HS-5 (cell line): ENCODE measurements around the gene KIF7.
"Not testable (repeated sequence)": the region's sequence is repeated elsewhere in the genome, so short reads cannot be mapped to it uniquely, and the experiment has no call there.

Source experiments
- DNase-seq: peaks from one replicate; pipeline ENCODE4 v3.0.0-alpha.2; 2012; ENCODE audit warnings: low read depth

Gene KIF7, protein sequence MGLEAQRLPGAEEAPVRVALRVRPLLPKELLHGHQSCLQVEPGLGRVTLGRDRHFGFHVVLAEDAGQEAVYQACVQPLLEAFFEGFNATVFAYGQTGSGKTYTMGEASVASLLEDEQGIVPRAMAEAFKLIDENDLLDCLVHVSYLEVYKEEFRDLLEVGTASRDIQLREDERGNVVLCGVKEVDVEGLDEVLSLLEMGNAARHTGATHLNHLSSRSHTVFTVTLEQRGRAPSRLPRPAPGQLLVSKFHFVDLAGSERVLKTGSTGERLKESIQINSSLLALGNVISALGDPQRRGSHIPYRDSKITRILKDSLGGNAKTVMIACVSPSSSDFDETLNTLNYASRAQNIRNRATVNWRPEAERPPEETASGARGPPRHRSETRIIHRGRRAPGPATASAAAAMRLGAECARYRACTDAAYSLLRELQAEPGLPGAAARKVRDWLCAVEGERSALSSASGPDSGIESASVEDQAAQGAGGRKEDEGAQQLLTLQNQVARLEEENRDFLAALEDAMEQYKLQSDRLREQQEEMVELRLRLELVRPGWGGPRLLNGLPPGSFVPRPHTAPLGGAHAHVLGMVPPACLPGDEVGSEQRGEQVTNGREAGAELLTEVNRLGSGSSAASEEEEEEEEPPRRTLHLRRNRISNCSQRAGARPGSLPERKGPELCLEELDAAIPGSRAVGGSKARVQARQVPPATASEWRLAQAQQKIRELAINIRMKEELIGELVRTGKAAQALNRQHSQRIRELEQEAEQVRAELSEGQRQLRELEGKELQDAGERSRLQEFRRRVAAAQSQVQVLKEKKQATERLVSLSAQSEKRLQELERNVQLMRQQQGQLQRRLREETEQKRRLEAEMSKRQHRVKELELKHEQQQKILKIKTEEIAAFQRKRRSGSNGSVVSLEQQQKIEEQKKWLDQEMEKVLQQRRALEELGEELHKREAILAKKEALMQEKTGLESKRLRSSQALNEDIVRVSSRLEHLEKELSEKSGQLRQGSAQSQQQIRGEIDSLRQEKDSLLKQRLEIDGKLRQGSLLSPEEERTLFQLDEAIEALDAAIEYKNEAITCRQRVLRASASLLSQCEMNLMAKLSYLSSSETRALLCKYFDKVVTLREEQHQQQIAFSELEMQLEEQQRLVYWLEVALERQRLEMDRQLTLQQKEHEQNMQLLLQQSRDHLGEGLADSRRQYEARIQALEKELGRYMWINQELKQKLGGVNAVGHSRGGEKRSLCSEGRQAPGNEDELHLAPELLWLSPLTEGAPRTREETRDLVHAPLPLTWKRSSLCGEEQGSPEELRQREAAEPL (N-terminal part only)

DNA sequence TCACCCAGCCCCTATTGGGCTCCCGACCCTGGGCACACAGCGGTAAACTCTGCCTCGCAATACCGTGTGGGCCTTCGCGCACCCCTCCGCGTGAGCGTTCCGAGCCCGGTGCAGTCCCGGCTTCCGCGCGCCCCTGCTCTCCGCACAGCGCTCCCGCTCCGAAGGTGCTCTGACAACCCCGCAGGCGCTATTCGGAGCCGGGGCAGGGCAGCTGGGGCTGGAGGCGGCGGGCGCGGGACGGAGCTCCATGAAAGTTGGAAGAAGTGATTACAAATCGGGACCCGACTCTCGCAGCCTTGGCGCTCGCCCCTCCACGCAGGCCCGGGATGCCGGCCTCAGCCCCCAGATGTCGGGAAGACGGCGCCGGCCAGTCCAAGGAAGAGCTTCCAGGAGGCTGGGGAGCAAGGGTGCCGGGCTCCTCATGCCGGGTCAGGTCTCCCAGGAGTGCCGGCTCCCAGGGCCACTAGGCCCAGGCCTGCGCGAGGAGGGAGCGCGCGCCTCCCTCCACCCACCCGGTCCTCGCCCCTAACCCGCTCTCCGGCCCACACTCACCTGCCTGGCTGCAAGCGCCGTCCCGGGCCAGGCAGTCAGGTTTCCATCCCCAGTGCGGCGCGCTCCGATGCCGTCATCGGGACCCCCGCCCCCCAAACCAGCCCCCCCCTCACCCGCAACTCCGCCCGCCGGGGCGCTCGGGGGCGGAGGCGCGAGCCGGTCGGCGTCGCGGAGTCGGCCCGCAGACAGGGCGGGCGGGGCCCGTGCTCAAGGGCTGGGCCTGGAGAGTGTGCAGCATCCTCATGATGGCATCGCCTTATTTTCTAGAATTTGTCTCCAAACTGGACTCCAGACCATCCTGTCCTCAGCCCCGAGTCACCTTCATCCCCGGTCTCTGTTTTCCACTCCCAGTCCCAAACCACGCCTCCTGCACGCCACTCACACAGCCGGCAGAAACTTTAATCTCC is at the start of gene KIF7:
Gene KIF7, minus strand, starts transcription at position 621 of the 959 bp plus-strand sequence. CDS start 2,537 bp downstream, outside the sequence.
- no peak for DNase-seq

DNA sequence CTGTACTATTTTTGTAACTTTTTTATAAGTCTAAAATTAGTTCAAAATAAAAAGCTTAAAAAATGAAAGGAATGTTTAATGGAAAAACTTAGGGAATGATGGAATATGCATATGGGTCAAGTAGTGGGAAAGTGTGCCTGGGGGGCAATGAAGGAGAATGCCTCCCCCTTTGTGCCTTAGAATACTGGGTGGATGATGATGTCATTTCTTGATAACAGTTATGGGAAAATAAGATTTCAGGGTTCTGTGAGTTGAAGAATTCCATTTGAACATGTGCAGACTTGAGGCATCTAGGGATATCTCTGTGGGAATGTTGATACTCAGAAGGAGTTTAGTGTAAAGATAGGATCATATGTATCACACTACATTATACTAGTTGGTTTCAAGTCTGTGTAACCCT is 49.1 kb upstream of the KIF7 start:
- no peak for DNase-seq

DNA sequence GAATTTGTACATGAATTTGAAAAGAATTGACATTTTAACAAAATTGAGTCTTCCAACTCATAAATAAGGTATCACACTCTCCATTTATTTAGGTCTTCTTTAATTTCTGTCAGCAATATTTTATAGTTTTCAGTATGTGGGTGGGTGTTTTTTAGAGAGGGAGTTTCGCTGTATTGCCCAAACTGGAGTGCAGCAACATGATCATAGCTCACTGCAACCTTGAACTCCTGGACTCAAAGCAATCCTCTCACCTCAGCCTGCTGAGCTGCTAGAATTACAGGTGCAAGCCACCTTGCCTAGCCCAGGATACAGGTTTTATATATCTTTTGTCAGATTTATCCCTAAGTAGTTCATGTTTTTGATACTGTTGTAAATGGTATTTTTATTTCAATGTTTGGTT is 39.9 kb upstream of the KIF7 start:
- no peak for DNase-seq

DNA sequence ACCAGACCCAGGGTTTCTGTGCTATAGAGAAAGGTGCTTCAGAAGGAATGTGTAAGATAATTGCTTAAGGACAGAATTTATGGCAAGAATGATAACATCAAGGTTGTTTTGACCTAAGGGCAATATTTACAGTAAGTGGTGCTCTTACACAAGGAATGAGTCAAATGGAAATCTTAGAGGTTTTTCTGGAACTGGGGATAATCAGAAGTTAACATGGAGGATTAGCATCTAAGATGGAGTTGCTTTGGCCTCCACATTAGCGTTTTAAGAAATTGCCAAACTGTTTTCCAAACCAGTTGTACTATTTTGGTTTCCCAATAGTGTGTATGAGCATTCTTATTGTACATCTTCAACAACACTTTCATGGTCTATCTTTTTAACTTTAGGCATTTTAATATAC is 38.4 kb upstream of the KIF7 start:
- DNase-seq, result no peak

DNA sequence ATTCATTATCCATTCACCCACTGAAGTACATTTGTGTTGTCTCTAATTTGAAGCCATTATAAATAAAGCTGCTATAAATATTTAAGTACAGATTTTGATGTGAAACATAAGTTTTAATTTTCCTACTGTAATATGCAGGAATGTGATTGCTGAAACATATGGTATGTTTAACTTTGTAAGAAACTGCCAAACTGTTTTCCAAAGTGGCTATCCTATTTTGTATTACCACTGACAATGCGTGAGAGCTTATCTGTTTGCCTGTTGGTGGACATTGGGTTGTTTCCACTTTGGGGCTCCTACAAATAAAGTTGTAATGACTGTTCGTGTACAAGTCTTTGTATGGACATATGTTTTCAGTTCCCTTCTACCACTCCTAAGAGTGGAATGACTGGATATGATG is 37.8 kb upstream of the KIF7 start:
- DNase-seq, result no peak

DNA sequence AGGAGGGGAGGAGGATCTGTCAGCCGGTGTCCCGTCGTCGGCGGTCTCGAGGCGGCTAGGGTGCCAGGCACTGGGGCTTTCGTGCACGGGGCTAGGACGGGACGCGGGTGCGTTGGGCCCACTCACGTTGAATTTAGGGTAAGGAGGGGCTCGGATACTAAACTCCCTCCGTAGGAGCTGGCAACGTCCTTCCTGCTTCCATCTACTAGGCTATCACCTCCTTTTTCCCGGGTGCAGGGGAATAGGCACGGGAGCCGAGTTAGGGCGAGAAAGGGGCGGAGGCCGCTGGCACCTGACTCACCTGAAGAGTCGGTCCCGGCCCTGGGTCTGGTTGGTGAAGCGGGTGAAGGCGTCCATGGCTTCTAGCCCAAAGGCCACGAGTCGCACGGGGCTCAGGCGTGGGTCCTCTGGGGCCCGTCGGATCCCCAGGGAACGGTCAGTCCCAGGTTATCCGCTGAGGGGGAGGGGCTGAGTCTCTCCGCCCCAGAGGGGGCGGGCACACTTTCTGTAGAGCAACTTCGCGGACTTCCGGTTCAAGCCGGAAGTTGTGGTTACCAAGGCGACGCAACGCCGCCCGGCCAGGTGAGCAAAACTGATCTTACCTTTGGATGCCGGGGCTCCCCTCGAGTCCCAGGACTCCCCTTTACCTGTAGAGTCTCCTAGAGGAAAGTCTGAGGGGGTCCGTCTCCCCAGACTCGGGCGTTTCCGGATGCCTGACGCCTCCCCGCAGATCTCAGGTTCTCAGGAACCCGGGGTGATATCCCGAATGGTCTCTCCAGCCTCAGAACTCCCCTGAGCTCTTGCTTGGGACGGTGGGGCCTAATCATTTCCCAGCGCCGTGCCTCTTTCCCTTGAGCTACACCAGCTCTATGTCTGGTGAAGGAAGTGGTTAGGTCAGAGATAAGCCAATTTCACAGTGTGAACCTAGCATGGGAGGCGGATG is 35.3 kb upstream of the KIF7 start, which contains the start of the genes PEX11A and WDR93:
Gene PEX11A, minus strand, starts transcription at position 479 of the 943 bp plus-strand sequence. Its CDS starts 122 bp downstream, at position 357.
Gene WDR93, plus strand, starts transcription at position 536 of the 943 bp plus-strand sequence. CDS start 10,936 bp downstream, outside the sequence.
- peak; percentile 28 for DNase-seq

DNA sequence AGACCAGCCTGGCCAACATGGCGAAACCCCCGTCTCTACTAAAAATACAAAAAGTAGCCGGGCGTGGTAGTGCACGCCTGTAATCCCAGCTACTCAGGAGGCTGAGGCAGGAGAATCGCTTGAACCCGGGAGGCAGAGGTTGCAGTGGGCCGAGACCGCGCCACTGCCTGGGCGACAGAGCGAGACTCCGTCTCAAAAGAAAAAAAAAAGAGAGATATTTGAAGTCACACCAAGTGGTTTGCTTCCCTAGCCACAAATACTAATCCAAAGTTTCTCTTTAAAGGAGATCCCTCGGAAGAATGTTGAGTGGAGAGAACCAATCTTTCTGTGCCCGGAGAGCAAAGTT is 34.6 kb upstream of the KIF7 start:
- not testable (repeated sequence) for DNase-seq

DNA sequence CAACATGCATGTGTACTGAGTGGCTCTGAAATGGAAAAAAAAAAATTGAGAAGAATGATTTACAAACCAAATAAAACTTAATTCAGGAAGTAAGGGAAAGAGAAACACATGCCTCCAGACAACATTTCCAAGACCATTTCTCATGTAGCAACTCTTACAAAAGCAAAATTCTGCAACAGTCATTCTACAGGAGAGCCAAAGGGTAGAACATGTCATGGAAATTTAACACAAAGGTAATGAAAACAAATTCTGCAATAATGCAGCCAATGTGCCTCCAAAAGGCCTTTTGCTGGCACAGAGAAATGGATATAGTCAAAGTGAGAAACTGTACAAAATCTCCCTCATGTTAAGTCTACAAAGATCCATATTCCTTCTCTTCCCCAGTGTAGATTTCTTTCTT is 31.3 kb upstream of the KIF7 start:
- DNase-seq, result no peak

DNA sequence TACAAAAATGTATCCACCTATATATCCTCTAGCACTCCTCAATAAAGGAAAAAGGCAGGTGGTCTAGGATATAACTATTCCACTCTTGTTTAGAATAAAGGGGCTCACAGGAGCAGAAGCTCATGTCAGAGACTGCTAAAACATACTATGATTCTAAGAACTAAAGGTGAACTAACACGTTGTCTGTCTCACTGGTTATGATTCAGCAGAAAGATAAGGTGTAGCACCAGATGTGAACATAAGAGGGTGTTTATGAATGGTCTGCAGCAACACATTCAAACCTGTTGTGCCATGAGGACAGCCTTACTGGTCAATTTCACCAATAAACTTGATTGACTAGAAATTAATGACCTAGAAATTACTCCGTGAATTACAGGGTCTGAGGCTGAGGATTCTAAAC is 30.7 kb upstream of the KIF7 start:
- no peak for DNase-seq

DNA sequence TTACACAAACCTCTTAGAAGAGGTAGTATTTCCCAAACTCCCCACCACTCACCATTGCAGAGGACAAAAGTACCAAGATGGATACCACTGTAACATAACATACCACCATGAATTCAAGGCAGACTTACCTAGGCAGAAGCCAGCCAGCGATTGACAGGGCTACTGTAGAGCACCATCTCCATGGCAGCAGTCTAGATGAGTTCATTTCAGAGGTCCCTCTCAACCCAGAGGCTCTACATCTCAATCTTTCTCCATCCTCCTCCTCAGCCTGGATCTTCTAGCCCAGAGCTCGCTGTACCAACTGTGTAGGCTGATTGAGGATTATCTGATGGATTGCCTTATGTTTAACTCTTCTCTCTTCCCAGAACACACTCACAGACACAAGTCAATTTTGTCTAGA is 25.9 kb upstream of the KIF7 start:
- no peak for DNase-seq

DNA sequence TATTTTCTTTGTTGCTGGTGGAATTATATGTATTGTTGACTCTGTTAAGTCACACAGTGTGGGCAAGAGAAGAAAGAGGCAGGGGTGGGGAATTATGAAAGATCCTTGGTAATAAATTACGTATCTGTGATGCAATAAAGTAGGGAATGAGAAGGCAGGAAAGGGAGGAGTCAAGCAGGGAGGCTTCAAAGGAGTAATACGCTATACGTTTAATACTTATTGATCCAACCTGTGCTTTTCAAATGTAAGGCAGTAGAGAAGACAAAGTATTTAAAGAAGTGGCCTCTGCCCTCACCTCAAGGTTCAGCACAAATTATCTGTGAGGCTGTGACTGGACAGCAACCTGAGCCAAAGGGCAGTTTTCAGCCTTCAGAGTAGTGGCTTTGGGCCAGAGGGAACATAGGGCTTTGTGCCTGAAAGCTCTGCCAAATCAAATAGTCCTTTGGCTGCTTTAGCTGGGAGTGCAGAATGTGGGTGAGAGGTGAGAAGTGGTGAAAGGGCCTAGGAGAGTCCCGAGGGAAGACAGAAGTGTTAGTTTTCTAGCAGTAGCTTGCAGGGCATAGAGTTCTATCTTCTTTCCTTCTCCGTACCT is 25.1 kb upstream of the KIF7 start:
- DNase-seq, result no peak

DNA sequence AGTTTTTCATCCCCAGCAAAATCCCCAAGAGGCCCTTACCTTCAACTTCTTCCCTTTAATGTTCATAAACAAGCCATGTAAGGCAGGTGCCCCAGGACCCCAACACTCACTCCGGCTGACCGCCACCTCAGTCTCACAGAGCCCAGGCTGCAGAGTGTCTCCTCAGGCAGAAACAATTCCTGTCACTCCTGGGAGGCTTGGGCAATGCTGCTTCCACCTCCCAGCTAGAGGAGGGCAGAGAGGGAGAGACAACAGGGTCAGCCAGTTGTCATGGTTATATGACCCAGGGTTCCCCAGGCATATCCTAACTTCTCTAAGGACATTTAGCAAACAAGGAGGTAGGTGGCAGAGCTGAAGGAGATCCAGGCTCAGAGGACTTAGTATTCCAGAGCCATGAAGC is 23.9 kb upstream of the KIF7 start, which contains the start of gene PLIN1:
Gene PLIN1, minus strand, starts transcription at position 156 of the 400 bp plus-strand sequence. CDS start 1,878 bp downstream, outside the sequence.
- no peak for DNase-seq

DNA sequence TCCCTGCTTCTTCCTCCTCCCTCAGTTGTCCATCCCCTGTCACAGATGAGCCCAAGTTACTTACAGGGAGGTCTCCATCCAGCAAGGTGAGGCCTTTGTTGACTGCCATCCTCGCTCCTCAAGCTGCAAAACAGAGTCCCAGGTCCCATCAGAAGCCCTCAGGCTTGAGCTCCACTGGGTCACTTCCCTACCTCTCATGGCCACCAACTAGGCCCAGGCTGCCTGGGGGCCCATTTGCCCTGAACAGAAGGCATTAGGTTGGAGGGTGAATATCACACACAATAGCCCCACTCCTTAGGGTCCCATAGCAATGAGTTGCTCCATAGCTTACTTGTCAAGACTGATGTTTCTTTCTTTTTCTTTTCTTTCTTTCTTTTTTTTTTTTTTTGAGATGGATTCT is 22.1 kb upstream of the KIF7 start:
- DNase-seq, result no peak

DNA sequence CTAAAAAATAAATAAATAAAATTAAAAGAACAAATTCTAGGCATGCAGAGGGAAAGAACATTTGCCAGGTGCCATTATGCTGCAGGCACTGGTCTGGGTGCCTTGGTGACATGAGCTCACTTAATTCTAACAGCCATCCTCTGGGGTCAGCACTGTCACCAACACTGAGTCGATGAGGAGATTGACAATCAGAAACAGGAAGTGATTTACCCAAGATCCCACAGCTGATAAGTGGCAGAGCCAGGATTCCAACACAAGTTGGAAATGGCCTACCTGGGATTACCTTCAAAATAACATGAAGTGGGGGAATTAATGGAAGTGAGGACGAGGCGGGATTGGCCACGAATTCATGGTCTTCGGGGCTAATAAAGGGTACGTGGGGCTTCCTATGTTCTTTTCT is 20.3 kb upstream of the KIF7 start:
- no peak for DNase-seq

DNA sequence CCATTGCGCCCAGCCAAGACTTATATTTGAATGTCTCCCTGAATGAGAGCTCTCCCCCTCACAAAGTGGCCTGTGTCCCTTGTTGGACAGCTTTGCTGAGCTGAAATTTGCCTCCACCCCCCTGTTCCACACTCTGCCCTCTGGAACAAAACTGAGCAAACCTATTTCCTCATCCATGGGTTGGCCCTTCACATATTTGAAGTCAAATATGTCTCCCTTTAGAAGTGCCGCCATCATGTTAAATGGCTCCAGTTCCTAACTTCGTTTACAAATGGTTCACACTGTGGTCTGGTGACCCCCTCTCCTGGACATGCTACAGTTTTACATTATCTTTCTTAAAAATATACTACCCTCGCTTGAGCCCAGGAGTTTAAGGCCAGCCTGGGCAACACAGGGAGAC is 19.3 kb upstream of the KIF7 start:
- no peak for DNase-seq

DNA sequence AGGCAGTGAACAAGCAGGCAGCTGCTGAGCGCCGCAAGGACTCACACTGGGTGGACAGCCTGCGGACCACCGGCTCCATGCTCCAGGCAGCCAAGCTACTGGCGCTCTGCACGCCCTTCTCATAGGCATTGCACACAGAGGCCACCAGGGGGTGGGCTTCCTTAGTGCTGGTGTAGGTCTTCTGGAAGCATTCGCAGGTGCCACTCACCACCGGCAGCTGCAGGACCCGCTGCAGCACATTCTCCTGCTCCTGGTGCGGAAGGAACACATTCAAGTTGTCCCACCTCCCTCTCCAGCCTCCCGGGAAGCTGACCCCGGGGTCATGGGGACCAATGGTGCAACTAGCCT is 17.9 kb upstream of the KIF7 start:
- DNase-seq, result no peak

DNA sequence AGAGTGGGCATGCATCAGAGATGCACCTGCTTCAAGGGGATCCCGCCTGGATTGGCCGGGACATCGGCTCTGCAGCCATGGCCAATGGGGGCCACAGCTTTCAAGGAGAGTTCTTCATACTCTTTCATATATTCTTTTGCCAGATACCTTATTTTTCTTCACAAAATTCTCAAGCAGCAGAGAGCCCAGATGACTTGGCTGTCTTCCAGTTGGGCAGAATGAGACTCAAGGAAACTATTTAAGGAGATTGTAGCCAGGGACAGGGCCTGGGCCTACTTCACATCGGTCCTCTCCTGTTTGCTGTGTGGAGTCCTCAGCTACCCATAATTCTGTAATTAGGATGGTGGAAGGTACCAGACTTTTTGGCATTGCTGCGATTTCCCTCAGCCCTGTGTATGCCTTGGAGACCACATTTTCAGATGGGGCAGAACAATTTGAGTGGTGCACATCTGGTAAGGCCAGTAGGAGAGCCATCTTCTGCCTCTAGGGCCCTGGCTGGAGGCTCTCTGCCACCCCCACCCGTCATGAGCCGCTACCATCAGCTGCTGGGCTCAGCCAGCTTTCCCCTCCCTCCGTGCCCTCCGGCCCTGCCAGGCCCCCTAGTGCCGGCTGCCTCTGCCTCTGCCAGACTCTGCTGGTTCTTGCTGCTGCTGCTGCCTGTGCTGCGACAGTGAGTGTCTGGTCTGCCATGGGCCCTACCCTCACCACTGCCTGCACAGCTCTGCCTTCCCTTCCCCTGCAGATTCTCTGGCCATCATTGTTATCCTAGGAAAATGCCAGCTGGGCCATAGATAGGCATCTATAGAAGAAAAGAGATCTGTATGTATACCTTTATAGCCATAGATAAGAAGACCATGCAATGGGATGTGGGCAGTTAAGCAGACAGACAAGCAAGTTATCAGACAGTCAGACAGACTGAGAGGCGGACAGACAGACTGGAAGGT is 17.2 kb upstream of the KIF7 start:
- DNase-seq, result no peak

DNA sequence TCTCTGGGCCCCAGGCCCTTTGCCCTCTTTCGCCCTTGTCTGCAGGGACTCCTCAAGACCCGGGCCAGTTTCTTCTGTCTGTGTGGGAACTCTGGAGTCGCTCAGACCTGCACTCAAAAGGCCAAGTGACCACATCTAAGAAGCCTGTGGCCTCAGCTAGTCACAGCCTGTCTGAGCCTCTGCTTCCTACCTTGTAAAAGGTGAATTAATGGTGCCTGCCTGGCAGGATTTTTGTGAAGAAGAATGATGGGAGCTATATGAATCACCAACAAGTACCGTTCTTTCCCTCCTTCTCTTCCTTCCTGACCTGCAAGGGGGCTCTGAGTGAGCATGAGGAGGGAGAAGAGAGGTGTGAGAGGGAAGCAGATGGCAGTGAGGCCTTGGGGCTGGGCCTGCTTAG is 16.4 kb upstream of the KIF7 start:
- DNase-seq, result no peak
